Activated CD8-positive, alpha-beta memory T cell treated with anti-CD3 and anti-CD28 coated beads for 36 hours (primary cell): ENCODE results near the gene CKAP2L. TPM values are rescaled to one million over a fixed set of nuclear protein-coding genes. Genes with fewer than 3 reads are reported as not detected.

Experiments
- CTCF ChIA-PET: fragments of 350-600 bp; sonication (Branson Sonifier 250); formaldehyde crosslinking; loops from one replicate; lab custom pipeline; 2021; ENCODE audit warnings: antibody characterized with exemption; lab: Charles Lee
- POLR2A ChIA-PET: fragments of 350-600 bp; sonication (Branson Sonifier 250); formaldehyde crosslinking; loops from one replicate; lab custom pipeline; 2021; ENCODE audit warnings: antibody characterized with exemption; lab: Charles Lee
- total RNA-seq, 2 experiments: library from RNA; stranded (reverse); gene quantifications; one replicate each; pipeline ENCODE4 v1.2.3, GENCODE V29; 2021

Gene CKAP2L
- total RNA-seq, 2 experiments from 2014 or later = 23.0 TPM

DNA sequence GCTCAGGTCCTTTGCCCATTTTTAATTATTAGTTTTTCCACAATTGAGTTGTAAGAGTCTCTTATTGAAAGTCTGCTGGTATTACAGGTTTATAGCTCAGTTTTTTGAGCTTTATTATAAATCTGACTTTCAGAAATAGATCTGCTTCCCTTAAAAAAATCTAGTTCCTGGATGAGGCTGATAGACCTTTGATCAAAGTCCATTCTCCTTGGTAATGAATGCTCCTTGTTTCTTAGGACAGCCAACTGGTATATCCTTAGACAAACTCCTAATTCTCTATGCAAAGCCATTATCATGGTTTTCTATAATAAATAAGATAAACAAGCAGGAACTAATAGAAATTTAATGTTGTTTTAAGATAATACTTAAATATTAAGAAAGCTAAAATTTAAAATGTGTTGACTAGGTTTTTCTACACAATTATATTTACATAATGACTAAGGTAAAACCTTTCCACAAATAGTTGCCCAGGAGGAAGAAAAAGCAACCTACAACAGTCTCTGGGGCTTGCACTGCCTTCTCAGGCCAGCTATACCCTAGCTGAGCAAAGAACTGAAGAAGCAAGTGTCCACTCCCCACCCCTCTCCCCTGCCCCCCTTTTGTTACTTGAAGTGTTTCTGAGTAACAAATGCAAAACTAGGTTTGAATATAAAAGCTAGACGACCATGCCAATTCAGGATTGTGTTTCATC, 26.7 kb downstream of the CKAP2L start:
- POLR2A ChIA-PET = no interaction called here
- CTCF ChIA-PET = interaction anchor here (1.2 to 2.9 kb wide), 3 partner anchors 12 to 221 kb away, joined by 3 to 12 read pairs (median 4); no protein-coding TSS in a partner anchor

GRCh38 chr2:112733871-112734270, 30.5 kb downstream of the CKAP2L start:
- CTCF ChIA-PET = interaction anchor here (1.8 kb wide), 1 partner anchor 15 kb away, joined by 4 read pairs; no protein-coding TSS in a partner anchor
- POLR2A ChIA-PET = no interaction called here

GRCh38 chr2:112733456-112733855, 31.0 kb downstream of the CKAP2L start:
- CTCF ChIA-PET = interaction anchor here (1.8 kb wide), 1 partner anchor 16 kb away, joined by 4 read pairs; no protein-coding TSS in a partner anchor
- POLR2A ChIA-PET = no interaction called here

DNA sequence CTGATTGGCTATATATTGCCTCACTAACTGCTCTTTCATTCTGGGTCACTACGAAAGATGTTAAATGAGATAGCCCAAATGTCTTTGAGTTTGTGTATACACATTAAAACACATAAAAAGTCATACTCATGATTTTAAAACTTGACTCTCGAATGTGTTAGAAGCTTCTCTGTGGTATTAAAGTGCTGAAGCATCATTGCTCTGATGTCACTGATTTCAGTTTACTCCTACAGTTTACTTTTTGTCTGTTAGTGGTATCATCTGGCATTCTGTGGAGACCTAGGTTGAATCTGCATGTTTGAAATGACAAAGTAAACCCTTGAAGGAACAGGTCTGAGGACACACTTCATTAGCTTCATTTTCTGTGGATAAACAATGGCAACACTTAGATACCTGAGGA, 32.9 kb downstream of the CKAP2L start:
- POLR2A ChIA-PET = no interaction called here

DNA sequence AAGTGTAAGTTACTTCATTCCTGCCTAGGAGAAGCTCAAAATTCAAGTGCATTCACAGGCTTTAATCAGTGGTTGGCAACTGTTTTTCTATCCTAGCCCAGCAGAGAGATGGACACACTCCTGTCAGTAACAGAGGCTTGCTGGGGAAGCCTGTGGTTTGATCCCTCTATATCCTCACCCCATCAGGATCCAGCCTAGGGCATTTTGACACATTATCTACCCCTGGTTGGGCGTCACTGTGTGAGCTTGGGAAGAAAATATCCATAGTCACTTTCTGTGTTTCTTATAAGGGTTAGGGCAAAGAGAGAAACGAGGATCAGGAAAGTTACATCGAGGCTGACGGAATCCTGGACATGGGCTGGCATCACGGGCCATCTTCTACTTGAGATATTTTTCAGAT, 33.6 kb downstream of the CKAP2L start:
- ChIA-PET CTCF (no interaction called here), POLR2A (no interaction called here)

More for the DNA sequence above, 32.9 kb downstream of the CKAP2L start:
- CTCF ChIA-PET = interaction anchor here (0.6 kb wide), 1 partner anchor 778 kb away, joined by 3 read pairs; no protein-coding TSS in a partner anchor

DNA sequence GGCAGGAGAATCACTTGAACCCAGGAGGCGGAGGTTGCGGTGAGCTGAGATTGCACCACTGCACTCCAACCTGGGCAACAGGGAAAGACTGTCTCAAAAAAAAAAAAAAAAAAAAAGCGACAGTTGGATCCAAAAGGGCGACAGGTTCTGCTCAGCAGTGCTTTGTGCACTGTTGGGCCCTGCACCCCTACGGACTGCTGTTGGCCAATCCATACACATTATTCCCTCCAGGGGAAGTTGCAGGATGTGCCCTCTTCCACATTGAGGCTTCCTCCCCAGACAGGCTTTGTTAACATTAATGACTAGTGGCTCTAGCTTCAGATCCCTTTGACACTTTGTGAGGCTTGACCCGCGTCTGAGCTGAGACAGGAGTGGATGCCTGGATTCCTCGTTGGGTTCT, 34.2 kb downstream of the CKAP2L start:
- CTCF ChIA-PET = interaction anchor here (0.6 to 6.9 kb wide), 2 partner anchors 101 to 156 kb away, joined by 3 to 131 read pairs; no protein-coding TSS in a partner anchor
- POLR2A ChIA-PET = no interaction called here

DNA sequence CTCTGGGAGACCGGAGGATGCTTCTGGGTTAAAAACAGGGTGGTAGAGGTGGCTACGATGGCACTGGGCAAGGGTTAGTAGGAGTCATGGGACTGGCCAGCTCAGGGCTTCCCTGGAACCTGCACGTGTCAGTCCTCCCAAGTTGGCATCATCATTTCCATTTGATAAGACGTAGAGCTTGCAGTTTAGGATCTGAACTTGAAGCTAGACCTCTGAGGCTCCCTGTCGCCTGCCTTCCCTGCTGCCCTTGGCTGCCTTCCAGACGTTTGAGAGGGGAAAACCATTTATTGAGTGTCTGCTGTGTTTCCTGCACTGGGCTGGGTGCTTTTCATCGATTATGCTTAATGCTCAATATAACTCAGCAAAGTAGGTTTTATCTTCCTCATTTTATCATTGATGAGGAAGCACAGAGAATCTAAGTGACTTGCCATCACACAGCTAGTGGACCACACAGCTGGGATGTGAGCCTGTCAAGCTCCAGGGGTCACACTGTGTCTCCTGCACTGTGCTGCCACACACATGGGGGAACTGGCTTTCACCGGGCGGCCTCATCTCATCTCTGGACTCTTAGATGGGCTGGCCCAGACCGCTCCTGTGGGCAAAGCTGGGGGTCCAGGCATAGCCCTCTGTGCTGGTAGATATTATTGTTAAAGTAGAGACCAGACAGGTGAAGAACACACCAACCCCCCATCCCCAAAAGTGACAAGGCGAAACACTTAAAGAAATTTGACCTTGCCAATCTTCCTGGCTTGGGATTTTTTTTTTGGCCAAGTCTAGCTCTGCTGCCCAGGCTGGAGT, 35.8 kb downstream of the CKAP2L start:
- ChIA-PET CTCF (interaction anchor here (1.0 to 6.9 kb wide), 6 partner anchors 15 to 128 kb away, joined by 3 to 131 read pairs (median 4); no protein-coding TSS in a partner anchor), POLR2A (no interaction called here)

- ChIA-PET CTCF (interaction anchor here (1.0 to 6.9 kb wide), 6 partner anchors 16 to 127 kb away, joined by 3 to 131 read pairs (median 4); no protein-coding TSS in a partner anchor), POLR2A (no interaction called here)
These were observed 36.4 kb downstream of the CKAP2L start for GRCh38 chr2:112728029-112728362.

- POLR2A ChIA-PET = no interaction called here
- CTCF ChIA-PET = interaction anchor here (1.0 to 6.9 kb wide), 13 partner anchors 8 to 142 kb away, joined by 3 to 131 read pairs (median 4); partner anchors contain the start of gene CHCHD5
These were observed 37.0 kb downstream of the CKAP2L start for GRCh38 chr2:112727276-112728028.

- CTCF ChIA-PET = interaction anchor here (0.6 to 6.9 kb wide), 21 partner anchors 9 to 177 kb away, joined by 3 to 131 read pairs (median 4); partner anchors contain the start of genes CHCHD5 and SLC20A1
- POLR2A ChIA-PET = interaction anchor here (0.5 kb wide), 1 partner anchor 18 kb away, joined by 3 read pairs; no protein-coding TSS in a partner anchor
These were observed 37.8 kb downstream of the CKAP2L start for GRCh38 chr2:112726487-112727190.

DNA sequence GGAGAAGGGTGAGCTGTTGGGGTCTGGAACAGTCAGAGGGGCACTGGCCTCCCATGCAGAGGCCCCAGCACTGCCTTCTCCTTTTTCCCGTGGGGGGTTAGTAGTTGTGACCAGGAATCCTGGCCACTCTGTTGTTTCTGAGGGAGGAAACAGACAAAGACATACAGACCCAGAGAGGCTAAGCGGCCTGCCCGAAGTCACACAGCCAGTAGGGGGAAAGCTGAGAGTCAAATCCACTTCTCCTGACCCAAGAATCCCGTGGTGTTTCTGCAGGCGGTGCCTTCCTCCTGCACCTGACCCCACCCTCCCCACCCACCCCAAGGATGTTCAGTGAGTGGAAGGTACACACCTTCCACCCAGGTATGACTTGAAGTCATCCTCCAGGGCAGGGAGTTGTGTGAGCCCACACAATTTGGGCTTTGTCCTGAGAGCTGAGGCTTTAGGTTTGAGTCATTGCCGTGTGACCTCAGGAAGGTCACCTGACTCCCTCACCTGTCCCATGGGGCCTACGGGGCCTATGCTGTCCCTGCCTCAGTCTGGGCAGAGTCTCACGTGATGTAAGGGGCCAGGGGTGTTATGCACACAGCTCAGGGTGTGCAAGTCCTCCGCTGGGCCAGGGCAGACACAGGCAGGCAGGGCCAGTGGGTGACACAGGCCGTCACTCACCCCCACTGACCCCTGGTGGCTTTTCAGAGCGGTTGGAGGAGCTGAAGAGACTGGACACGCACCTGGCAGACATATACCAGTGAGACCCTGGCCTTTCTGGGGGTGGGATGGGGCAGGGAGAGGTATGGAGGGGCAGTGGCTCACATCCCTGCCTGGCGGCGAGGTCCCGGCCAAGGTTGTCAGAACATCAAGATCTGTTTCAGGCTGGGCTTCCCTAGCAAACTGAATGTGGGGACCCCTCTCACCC, 38.6 kb downstream of the CKAP2L start:
- ChIA-PET POLR2A (interaction anchor here (0.5 kb wide), 1 partner anchor 17 kb away, joined by 3 read pairs; no protein-coding TSS in a partner anchor), CTCF (interaction anchor here (0.7 to 6.9 kb wide), 20 partner anchors 10 to 178 kb away, joined by 3 to 131 read pairs (median 5); partner anchors contain the start of genes CHCHD5 and SLC20A1)

DNA sequence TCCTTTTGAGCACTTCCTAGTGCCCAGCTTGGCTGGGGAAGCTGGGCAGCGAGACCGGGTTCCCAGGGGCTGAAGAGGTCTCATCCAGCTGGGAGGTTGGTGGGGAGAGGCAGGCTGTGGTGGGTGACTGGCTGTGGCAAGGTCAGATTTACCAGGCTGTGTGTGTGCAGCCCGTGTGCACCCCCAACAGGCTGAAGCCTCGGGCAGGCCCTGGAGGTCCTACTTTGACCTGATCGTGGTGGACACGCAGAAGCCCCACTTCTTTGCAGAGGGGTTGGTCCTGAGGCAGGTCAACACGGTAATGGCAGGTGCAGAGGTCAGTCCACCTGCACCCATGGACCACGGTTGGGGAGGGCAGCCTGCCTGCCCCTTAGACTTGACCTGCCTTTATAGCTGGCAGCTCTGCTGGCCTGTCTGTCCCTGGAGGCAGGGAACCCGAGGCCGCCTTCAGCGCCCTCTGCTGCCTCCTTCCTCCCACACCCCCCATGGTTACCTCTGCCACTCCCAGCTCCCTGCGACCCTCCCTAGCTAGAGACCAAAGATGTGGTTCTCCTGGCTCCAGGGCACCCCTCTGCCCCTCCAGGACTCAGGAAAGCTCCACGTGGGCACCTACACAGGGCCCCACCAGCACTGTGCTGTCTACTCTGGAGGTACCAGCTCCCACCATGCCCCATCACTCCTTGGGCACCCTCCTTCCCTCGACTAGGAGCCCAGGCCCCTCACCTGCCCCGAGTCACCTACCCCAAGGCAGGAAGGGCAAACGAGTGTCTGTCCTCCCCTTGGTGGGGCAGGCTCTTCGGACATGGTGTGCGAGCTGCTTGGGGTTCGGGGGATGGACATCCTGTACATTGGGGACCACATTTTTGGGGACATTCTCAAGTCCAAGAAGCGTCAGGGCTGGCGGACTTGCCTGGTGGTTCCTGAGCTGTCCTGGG, 39.6 kb downstream of the CKAP2L start:
- ChIA-PET CTCF (interaction anchor here (0.6 to 6.9 kb wide), 12 partner anchors 9 to 179 kb away, joined by 3 to 131 read pairs (median 10); partner anchors contain the start of genes CHCHD5 and SLC20A1), POLR2A (interaction anchor here (0.6 kb wide), 1 partner anchor 92 kb away, joined by 4 read pairs; no protein-coding TSS in a partner anchor)

DNA sequence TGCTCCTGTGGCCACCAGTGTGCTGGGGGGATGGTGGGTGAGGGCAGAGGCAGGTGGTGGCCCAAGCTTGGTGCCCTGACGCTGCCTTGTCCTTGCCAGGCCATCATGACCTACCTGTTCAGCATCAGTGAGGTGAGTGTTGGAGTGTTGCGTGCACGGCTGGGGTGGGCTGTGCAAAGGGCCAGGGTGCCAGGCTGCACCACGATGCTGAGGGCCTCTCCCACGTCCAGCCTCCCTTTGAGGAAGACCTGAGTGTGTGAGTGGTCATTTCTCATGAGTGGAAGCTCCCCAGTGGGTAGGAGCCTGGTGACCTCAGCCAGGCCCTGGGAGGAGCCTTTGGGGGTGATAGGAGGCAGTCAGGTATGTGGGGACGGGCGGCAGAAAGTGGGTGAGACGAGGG, 40.4 kb downstream of the CKAP2L start:
- POLR2A ChIA-PET = interaction anchor here (0.6 kb wide), 1 partner anchor 91 kb away, joined by 4 read pairs; no protein-coding TSS in a partner anchor

DNA sequence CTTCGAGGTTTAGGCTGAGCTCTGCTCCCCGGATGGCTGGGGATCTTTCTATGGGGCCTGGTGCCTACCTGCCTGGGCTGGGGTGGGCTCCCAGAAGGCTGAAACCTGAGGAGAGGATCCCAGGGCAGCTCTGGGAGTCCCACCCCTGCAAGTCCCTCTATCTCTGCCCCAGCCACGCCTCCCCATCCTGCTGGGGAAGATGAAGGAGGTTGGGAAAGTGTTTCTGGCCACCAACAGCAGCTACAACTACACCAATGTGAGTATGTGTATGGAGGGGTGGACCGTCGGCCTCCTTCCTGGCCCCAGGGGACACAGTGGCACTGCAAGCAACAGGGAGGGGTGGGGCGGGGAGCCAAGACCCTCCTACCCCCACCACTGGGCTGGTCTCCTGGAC, 40.9 kb downstream of the CKAP2L start:
- ChIA-PET POLR2A (no interaction called here), CTCF (interaction anchor here (1.4 to 6.9 kb wide), 2 partner anchors 10 to 95 kb away, joined by 3 to 131 read pairs; no protein-coding TSS in a partner anchor)

More for the DNA sequence above, 40.4 kb downstream of the CKAP2L start:
- CTCF ChIA-PET = interaction anchor here (1.4 to 6.9 kb wide), 5 partner anchors 11 to 138 kb away, joined by 3 to 131 read pairs (median 16); partner anchors contain the start of gene CHCHD5

GRCh38 chr2:112722816-112723546, 41.4 kb downstream of the CKAP2L start:
- POLR2A ChIA-PET = no interaction called here
- CTCF ChIA-PET = interaction anchor here (1.4 to 1.5 kb wide), 2 partner anchors 10 to 97 kb away, joined by 3 to 4 read pairs; no protein-coding TSS in a partner anchor
